HepG2 (cell line): Measurements from ENCODE around the gene POFUT2. TPM values are rescaled to one million over a fixed set of nuclear protein-coding genes. Genes with fewer than 3 reads are reported as not detected.

Experiments
- GZF1 ChIP-seq: sonication (generic); formaldehyde crosslinking; IDR thresholded peaks from 2 replicates; pipeline ENCODE4 v1.5.1; 2020; ENCODE audit warnings: mild to moderate bottlenecking, missing genetic modification reagents
- HHEX ChIP-seq: IDR thresholded peaks from 2 replicates; pipeline ENCODE4 v1.6.1; 2016; ENCODE audit warnings: control low read depth
- HNRNPUL1 ChIP-seq: fragments of 200-400 bp; formaldehyde crosslinking; IDR thresholded peaks from 2 replicates; pipeline ENCODE4 v1.6.1; 2017; ENCODE audit warnings: low read depth, mild to moderate bottlenecking, low read length, moderate library complexity
- KDM5B ChIP-seq: sonication (generic); formaldehyde crosslinking; IDR thresholded peaks from 2 replicates; pipeline ENCODE4 v1.4.0; 2020; ENCODE audit warnings: missing genetic modification reagents, mild to moderate bottlenecking, borderline replicate concordance
- NCOA1 ChIP-seq: sonication (generic); formaldehyde crosslinking; IDR thresholded peaks from 2 replicates; pipeline ENCODE4 v1.9.0; 2021; ENCODE audit warnings: missing genetic modification reagents
- NR1H2 ChIP-seq: sonication (generic); formaldehyde crosslinking; IDR thresholded peaks from 2 replicates; pipeline ENCODE4 v1.8.1; 2022; ENCODE audit warnings: low read depth, missing genetic modification reagents, borderline replicate concordance
- NRL ChIP-seq: sonication (generic); formaldehyde crosslinking; IDR thresholded peaks from 2 replicates; pipeline ENCODE4 v1.5.0; 2020; ENCODE audit warnings: missing genetic modification reagents, mild to moderate bottlenecking, moderate library complexity, borderline replicate concordance
- POGZ ChIP-seq: sonication (generic); formaldehyde crosslinking; IDR thresholded peaks from 2 replicates; pipeline ENCODE4 v1.4.0; 2020; ENCODE audit warnings: mild to moderate bottlenecking, missing genetic modification reagents
- RFX5 ChIP-seq: IDR thresholded peaks from 2 replicates; pipeline ENCODE4 v1.6.1; 2011; ENCODE audit warnings: low read depth, low read length, improper control_type of control experiment
- SMC3 ChIP-seq: IDR thresholded peaks from 2 replicates; pipeline ENCODE4 v1.6.1; 2011; ENCODE audit warnings: low read length, improper control_type of control experiment
- ZBTB26 ChIP-seq: IDR thresholded peaks from 2 replicates; pipeline ENCODE4 v1.6.1; 2016; ENCODE audit warnings: missing compliant biosample characterization, missing genetic modification reagents, borderline replicate concordance
- ZBTB38 ChIP-seq: sonication (generic); formaldehyde crosslinking; IDR thresholded peaks from 2 replicates; pipeline ENCODE4 v1.5.1; 2020; ENCODE audit warnings: mild to moderate bottlenecking, missing genetic modification reagents
- ZNF143 ChIP-seq: sonication (generic); formaldehyde crosslinking; IDR thresholded peaks from 2 replicates; pipeline ENCODE4 v1.4.0; 2020; ENCODE audit warnings: missing genetic modification reagents
- ZNF274 ChIP-seq: sonication (generic); formaldehyde crosslinking; IDR thresholded peaks from 2 replicates; pipeline ENCODE4 v1.5.1; 2020; ENCODE audit warnings: mild to moderate bottlenecking, missing genetic modification reagents
- ZNF512B ChIP-seq: sonication (generic); formaldehyde crosslinking; IDR thresholded peaks from 2 replicates; pipeline ENCODE4 v1.5.1; 2020; ENCODE audit warnings: missing genetic modification reagents, mild to moderate bottlenecking, borderline replicate concordance
- ZNF563 ChIP-seq: sonication (generic); formaldehyde crosslinking; IDR thresholded peaks from 2 replicates; pipeline ENCODE4 v1.8.0; 2022; ENCODE audit warnings: mild to moderate bottlenecking, moderate library complexity, missing genetic modification reagents
- ZNF574 ChIP-seq: sonication (generic); formaldehyde crosslinking; IDR thresholded peaks from 2 replicates; pipeline ENCODE4 v1.4.0; 2020; ENCODE audit warnings: missing genetic modification reagents
- polyA plus RNA-seq, 8 experiments: library from polyadenylated mRNA; depleted of rRNA in 3 of 8; stranded (reverse) in 7 of 8; unstranded in 1 of 8; fragments of >200 nt; fragmentation: Illumina TruSeq in 4 of 8; extraction: Trizol in 4 of 8; gene quantifications; 2 replicates each; pipeline versions ENCODE4 v1.2.1 to v1.2.3, GENCODE V29; 2011 to 2016; ENCODE audit warnings: low read depth in 4 of 8, missing spikeins in 1 of 8, mixed read lengths in 1 of 8; ENCODE audit not compliant: insufficient read depth in 1 of 8
- total RNA-seq, 5 experiments: library from RNA; depleted of rRNA; stranded (reverse); fragments of >200 nt; fragmentation: Illumina TruSeq; extraction: Trizol; gene quantifications; 2 replicates each; pipeline ENCODE4 v1.2.3, GENCODE V29; 2016; ENCODE audit warnings: low read depth in 1 of 5
- TF ChIP-seq, protein P1 (sequence below): sonication (generic); formaldehyde crosslinking; IDR thresholded peaks from 2 replicates; pipeline ENCODE4 v1.5.0; 2020; ENCODE audit warnings: mild to moderate bottlenecking, missing genetic modification reagents, moderate library complexity
- TF ChIP-seq, protein P2 (sequence below): sonication (generic); formaldehyde crosslinking; IDR thresholded peaks from 2 replicates; pipeline ENCODE4 v1.4.0; 2020; ENCODE audit warnings: mild to moderate bottlenecking, missing genetic modification reagents

The POFUT2 gene
- total and polyA plus RNA-seq, 2 of the 13 experiments (the other 11 are each of a cell fraction or from before 2014, with no cell fraction given) = 22.8 to 24.0 TPM

- TF ChIP-seq, protein P1, sequence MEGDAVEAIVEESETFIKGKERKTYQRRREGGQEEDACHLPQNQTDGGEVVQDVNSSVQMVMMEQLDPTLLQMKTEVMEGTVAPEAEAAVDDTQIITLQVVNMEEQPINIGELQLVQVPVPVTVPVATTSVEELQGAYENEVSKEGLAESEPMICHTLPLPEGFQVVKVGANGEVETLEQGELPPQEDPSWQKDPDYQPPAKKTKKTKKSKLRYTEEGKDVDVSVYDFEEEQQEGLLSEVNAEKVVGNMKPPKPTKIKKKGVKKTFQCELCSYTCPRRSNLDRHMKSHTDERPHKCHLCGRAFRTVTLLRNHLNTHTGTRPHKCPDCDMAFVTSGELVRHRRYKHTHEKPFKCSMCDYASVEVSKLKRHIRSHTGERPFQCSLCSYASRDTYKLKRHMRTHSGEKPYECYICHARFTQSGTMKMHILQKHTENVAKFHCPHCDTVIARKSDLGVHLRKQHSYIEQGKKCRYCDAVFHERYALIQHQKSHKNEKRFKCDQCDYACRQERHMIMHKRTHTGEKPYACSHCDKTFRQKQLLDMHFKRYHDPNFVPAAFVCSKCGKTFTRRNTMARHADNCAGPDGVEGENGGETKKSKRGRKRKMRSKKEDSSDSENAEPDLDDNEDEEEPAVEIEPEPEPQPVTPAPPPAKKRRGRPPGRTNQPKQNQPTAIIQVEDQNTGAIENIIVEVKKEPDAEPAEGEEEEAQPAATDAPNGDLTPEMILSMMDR (CRISPR knock-in tag) = peak; percentile 65
- TF ChIP-seq, protein P2, sequence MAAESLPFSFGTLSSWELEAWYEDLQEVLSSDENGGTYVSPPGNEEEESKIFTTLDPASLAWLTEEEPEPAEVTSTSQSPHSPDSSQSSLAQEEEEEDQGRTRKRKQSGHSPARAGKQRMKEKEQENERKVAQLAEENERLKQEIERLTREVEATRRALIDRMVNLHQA (CRISPR knock-in tag) = no peak
- no peak for TF ChIP-seq ZNF512B (CRISPR knock-in tag)
- no peak for TF ChIP-seq NRL (CRISPR knock-in tag)
- no peak for TF ChIP-seq HHEX (CRISPR knock-in tag)
- TF ChIP-seq RFX5 = no peak
- no peak for TF ChIP-seq ZNF143 (CRISPR knock-in tag)
- no peak for TF ChIP-seq ZNF563 (CRISPR knock-in tag)
- TF ChIP-seq ZNF574 (CRISPR knock-in tag) = peak; percentile 98
- no peak for TF ChIP-seq HNRNPUL1
- TF ChIP-seq ZNF274 (CRISPR knock-in tag) = no peak
- peak; percentile 24; the same call in 1 of the 2 replicates for TF ChIP-seq ZBTB38 (CRISPR knock-in tag)
- no peak for TF ChIP-seq GZF1
- TF ChIP-seq POGZ (CRISPR knock-in tag) = no peak
- no peak for TF ChIP-seq KDM5B (CRISPR knock-in tag)
- TF ChIP-seq NR1H2 (CRISPR knock-in tag) = no peak
- TF ChIP-seq NCOA1 (CRISPR knock-in tag) = no peak
- TF ChIP-seq SMC3 = 0 out of 2 replicates have a peak, but pooled peaks have one; percentile 6
- no peak for TF ChIP-seq ZBTB26 (CRISPR knock-in tag)
These were observed 17.3 kb downstream of the POFUT2 start (continued) for GRCh38 chr21:45270306-45270821.
